SJSA1 (cell line): ENCODE results near the gene BANP. TPM values are rescaled to one million over a fixed set of nuclear protein-coding genes. Genes with fewer than 3 reads are reported as not detected.

Experiments
- DNase-seq, 2 experiments: peaks; one replicate each; pipeline ENCODE4 v3.0.0-alpha.2; 2015 to 2020; ENCODE audit warnings: low spot score in 2 of 2, low read depth in 1 of 2
- H3K27ac ChIP-seq: fragments of 250-450 bp; sonication (Bioruptor Pico); 2 replicates; pipeline ENCODE4 v1.5.1; 2020; ENCODE audit warnings: mild to moderate bottlenecking, moderate library complexity
- H3K27me3 ChIP-seq: fragments of 250-450 bp; sonication (Bioruptor Pico); replicated peaks from 2 replicates; pipeline ENCODE4 v1.5.1; 2020; ENCODE audit warnings: mild to moderate bottlenecking, moderate library complexity
- H3K36me3 ChIP-seq: fragments of 250-450 bp; sonication (Bioruptor Pico); 2 replicates; pipeline ENCODE4 v1.5.1; 2020; ENCODE audit warnings: mild to moderate bottlenecking
- H3K4me1 ChIP-seq: fragments of 250-450 bp; sonication (Bioruptor Pico); replicated peaks from 2 replicates; pipeline ENCODE4 v1.6.1; 2021; ENCODE audit warnings: mild to moderate bottlenecking
- H3K4me3 ChIP-seq: fragments of 250-450 bp; sonication (Bioruptor Pico); 2 replicates; pipeline ENCODE4 v1.5.1; 2020; ENCODE audit warnings: mild to moderate bottlenecking
- H3K9me3 ChIP-seq: fragments of 250-450 bp; sonication (Bioruptor Pico); replicated peaks from 2 replicates; pipeline ENCODE4 v1.5.1; 2020; ENCODE audit warnings: mild to moderate bottlenecking
- total RNA-seq: library from RNA; depleted of rRNA; stranded (reverse); fragments of >200 nt; shearing (Covaris generic); gene quantifications from 2 replicates; pipeline ENCODE4 v1.2.3, GENCODE V29; 2014

Gene BANP
- total RNA-seq, 1 experiment from 2014 or later = 21.7 TPM

DNA sequence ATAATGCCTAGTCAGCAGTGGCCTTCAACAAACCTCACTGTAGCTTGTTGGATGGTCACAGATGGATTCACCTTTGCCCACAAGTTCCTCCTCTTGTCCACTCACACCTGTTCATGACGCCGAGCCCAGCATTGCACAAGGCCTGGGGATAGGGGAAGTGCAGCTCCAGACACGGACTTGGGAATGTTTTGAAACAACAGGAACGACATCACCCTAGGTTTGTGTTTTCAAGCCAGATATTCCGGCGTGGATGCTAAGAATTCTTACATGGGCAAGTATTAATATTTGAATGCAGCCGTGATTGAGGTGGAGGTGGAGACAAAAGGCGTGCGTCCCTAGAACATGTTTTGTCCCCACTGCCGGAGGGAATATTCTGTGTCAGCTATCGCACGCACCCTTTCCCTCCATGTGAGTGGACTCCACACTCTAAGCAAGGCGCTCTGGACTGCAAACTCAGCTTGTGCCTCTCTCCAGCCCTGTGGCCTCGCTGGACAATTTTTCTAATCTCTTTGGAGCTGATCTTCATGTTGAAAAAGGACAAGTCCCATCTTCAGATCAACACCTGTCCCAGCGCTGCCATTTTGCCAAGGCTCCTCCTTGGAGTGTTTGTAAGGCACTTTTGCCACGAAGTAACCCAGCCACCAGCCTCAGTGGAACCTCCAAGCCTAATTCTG, 2.0 kb upstream of the BANP start:
- H3K27ac ChIP-seq = no peak overlapping the region
- H3K36me3 ChIP-seq = peaks cover 25% of the 10 kb centered on the region
- H3K27me3 ChIP-seq = no peaks in the 10 kb centered on the region
- no peak overlapping the region for H3K4me3 ChIP-seq
- peaks cover 13% of the 10 kb centered on the region for H3K4me1 ChIP-seq
- H3K9me3 ChIP-seq = peaks cover 5% of the 10 kb centered on the region; the same call in 1 of the 2 replicates
- DNase-seq = no peak

- no peaks in the 10 kb centered on the region for H3K27me3 ChIP-seq
- H3K4me1 ChIP-seq = peaks cover 20% of the 10 kb centered on the region
- H3K9me3 ChIP-seq = peaks cover 5% of the 10 kb centered on the region; the same call in 1 of the 2 replicates
- H3K27ac ChIP-seq = peak overlapping the region; percentile 93
- peak in 1 of 2 experiments; percentile 57 for DNase-seq
- peaks cover 51% of the 10 kb centered on the region for H3K36me3 ChIP-seq
- H3K4me3 ChIP-seq = peak overlapping the region; percentile 96
These were observed 611 bp downstream of the BANP start for GRCh38 chr16:87951552-87952538.

DNA sequence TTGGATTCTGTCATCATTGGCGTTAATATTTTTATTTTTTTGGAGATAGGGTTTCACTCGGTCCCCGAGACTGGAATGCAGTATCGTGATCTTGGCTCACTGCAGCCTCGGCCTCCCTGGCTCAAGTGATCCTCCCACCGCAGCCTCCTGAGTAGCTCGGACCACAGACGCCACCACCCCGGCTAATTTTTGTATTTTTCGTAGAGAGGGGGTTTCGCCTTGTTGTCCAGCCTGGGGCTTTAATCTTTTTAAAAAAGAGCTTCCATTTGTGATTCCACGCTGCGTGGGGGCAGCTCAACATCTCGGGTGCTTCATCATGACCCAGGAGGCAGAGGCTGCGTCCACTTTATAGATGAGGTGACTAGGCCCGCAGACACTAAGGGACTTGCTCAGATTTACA, 1.5 kb downstream of the BANP start:
- Histone ChIP-seq H3K4me3 (peak overlapping the region; percentile 96), H3K36me3 (peaks cover 61% of the 10 kb centered on the region), H3K9me3 (peaks cover 5% of the 10 kb centered on the region; the same call in 1 of the 2 replicates), H3K27ac (0 out of 2 replicates have a peak overlapping the region, but pooled peaks have one; percentile 93), H3K27me3 (no peaks in the 10 kb centered on the region), H3K4me1 (peaks cover 20% of the 10 kb centered on the region)
- no peak for DNase-seq

GRCh38 chr16:87953308-87954215, 2.3 kb downstream of the BANP start:
- DNase-seq = no peak
- no peak overlapping the region for H3K4me3 ChIP-seq
- peaks cover 5% of the 10 kb centered on the region; the same call in 1 of the 2 replicates for H3K9me3 ChIP-seq
- no peak overlapping the region for H3K27ac ChIP-seq
- no peaks in the 10 kb centered on the region for H3K27me3 ChIP-seq
- peaks cover 20% of the 10 kb centered on the region for H3K4me1 ChIP-seq
- peaks cover 67% of the 10 kb centered on the region for H3K36me3 ChIP-seq

GRCh38 chr16:87954361-87954760, 3.1 kb downstream of the BANP start:
- H3K4me3 ChIP-seq = no peak overlapping the region
- no peak overlapping the region for H3K27ac ChIP-seq
- no peaks in the 10 kb centered on the region for H3K27me3 ChIP-seq

GRCh38 chr16:87954826-87955225, 3.6 kb downstream of the BANP start:
- H3K27me3 ChIP-seq = no peaks in the 10 kb centered on the region
- no peak for DNase-seq
- H3K27ac ChIP-seq = no peak overlapping the region
- H3K4me1 ChIP-seq = peaks cover 20% of the 10 kb centered on the region
- H3K9me3 ChIP-seq = peaks cover 5% of the 10 kb centered on the region; the same call in 1 of the 2 replicates
- H3K36me3 ChIP-seq = peaks cover 71% of the 10 kb centered on the region
- H3K4me3 ChIP-seq = no peak overlapping the region

More at GRCh38 chr16:87954361-87954760, 3.1 kb downstream of the BANP start:
- no peak for DNase-seq
- peaks cover 71% of the 10 kb centered on the region for H3K36me3 ChIP-seq
- H3K4me1 ChIP-seq = peaks cover 20% of the 10 kb centered on the region
- peaks cover 5% of the 10 kb centered on the region; the same call in 1 of the 2 replicates for H3K9me3 ChIP-seq

DNA sequence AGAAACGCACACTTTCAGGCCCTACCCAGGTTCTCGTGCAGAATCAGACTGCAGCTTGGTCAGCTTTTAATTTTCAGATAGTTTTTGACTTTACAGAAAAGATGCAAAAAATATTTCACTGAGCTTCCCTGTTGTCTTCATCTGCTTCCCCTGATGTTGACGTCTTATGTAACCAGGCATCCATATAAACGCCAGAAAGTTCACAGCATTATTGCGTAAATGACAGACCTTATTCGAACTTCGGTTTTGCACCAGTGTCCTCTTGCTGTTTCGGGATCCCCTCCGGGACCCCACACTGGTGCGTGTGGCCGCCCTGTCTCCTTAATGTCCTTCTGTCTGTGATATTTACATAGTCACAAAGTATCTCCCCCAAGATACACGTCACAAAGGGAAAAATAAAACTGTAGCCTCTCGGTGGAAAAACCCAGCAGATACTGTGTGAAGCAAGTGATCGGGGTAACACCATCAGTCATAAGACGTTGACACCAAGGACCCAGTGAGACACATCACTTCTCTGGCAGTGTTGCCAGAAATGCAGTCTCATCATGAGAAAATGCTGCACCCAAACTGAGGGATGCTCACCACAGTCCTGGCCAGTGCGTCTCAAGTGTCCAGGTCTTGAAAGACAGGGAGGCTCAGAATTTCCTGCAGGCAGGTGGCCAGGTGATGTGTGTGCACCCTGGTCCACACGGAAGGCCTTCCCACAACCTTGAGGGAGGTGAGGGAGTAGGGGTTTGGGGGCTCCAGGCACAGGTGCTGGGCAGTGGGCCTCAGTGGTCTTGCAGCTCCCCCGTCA, 4.3 kb downstream of the BANP start:
- Histone ChIP-seq H3K27ac (no peak overlapping the region), H3K9me3 (peaks cover 5% of the 10 kb centered on the region; the same call in 1 of the 2 replicates), H3K36me3 (peaks cover 71% of the 10 kb centered on the region), H3K4me3 (no peak overlapping the region), H3K27me3 (no peaks in the 10 kb centered on the region), H3K4me1 (peaks cover 18% of the 10 kb centered on the region)
- DNase-seq = no peak

DNA sequence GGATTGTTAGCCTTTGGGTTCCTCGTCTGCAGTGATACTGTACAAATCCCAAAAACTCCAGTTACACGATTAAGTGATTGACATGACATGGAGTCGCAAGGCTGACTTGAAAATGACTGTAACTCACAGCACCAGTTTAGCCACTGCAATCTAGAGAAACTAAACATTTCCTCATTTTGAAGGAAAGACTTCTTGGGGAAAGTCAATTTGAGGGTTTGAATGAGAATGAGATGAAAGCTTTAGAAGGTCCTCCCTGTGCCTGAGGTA, 4.8 kb downstream of the BANP start:
- no peak for DNase-seq

DNA sequence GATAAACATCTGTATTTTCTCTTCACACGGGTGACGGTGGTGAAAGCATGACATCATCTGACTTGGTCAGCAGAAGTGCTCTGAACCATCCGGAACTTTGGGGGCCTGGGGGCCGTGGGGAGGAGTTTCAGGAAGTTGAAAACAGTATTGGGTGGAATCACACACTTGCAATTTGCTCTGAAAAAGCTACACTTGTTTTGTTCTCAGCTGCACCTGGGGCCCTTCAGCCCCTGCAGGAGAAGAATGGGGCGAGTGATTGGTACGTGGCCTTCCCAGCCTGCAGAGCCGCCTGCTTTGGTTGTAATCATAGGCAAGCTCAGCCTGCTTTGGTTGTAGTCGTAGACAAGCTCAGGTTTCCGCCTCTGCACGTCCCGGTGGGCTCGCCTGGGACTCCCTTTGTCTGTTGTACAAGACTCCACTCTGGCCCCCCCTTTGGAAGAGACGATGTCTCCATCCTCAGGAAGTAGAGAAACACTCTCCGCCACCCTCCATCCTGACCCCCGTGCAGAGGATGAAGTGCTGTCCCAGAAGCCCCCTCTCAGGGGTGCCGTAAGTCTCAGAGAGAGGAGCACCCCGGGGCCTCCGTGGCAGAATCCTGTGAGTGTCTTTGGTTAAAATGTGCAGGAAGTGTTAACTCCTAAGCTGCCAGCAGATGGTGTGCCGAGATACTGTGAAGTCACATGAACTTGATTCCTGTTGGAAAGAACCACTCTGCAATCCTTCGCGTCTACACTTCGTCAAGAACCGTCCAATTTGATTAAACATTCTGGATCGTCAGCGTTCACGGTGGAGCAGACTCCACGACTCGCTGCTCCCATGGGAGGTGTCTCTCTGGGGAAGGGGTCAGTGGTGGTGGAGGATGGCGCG, 5.4 kb downstream of the BANP start:
- Histone ChIP-seq H3K27ac (no peak overlapping the region), H3K36me3 (peaks cover 69% of the 10 kb centered on the region), H3K27me3 (no peaks in the 10 kb centered on the region), H3K9me3 (peaks cover 5% of the 10 kb centered on the region; the same call in 1 of the 2 replicates), H3K4me1 (peaks cover 15% of the 10 kb centered on the region), H3K4me3 (no peak overlapping the region)
- DNase-seq = no peak

More for the DNA sequence above, 4.8 kb downstream of the BANP start:
- H3K4me1 ChIP-seq = peaks cover 15% of the 10 kb centered on the region
- peaks cover 5% of the 10 kb centered on the region; the same call in 1 of the 2 replicates for H3K9me3 ChIP-seq
- H3K36me3 ChIP-seq = peaks cover 71% of the 10 kb centered on the region
- H3K4me3 ChIP-seq = no peak overlapping the region
- no peak overlapping the region for H3K27ac ChIP-seq
- no peaks in the 10 kb centered on the region for H3K27me3 ChIP-seq

- Histone ChIP-seq H3K27ac (no peak overlapping the region), H3K9me3 (no peaks in the 10 kb centered on the region), H3K4me3 (no peak overlapping the region), H3K4me1 (peaks cover 10% of the 10 kb centered on the region), H3K27me3 (no peaks in the 10 kb centered on the region), H3K36me3 (peaks cover 63% of the 10 kb centered on the region)
- DNase-seq = no peak
These were observed 6.3 kb downstream of the BANP start for GRCh38 chr16:87957296-87958094.

GRCh38 chr16:87958632-87959031, 7.4 kb downstream of the BANP start:
- Histone ChIP-seq H3K27ac (no peak overlapping the region), H3K27me3 (no peaks in the 10 kb centered on the region), H3K36me3 (peaks cover 51% of the 10 kb centered on the region), H3K4me3 (no peak overlapping the region), H3K9me3 (no peaks in the 10 kb centered on the region), H3K4me1 (peaks cover 17% of the 10 kb centered on the region)
- DNase-seq = no peak
